ENCODE data around the gene LMBR1.
"Not testable (repeated sequence)": the region's sequence is repeated elsewhere in the genome, so short reads cannot be mapped to it uniquely, and the experiment has no call there.

DNA sequence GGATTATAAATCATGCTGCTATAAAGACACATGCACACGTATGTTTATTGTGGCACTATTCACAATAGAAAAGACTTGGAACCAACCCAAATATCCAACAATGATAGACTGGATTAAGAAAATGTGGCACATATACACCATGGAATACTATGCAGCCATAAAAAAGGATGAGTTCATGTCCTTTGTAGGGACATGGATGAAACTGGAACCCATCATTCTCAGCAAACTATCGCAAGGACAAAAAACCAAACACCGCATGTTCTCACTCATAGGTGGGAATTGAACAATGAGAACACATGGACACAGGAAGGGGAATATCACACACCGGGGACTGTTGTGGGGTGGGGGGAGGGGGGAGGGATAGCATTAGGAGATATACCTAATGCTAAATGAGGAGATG, 89.3 kb downstream of the LMBR1 start:
- TF ChIP-seq, protein P1, sequence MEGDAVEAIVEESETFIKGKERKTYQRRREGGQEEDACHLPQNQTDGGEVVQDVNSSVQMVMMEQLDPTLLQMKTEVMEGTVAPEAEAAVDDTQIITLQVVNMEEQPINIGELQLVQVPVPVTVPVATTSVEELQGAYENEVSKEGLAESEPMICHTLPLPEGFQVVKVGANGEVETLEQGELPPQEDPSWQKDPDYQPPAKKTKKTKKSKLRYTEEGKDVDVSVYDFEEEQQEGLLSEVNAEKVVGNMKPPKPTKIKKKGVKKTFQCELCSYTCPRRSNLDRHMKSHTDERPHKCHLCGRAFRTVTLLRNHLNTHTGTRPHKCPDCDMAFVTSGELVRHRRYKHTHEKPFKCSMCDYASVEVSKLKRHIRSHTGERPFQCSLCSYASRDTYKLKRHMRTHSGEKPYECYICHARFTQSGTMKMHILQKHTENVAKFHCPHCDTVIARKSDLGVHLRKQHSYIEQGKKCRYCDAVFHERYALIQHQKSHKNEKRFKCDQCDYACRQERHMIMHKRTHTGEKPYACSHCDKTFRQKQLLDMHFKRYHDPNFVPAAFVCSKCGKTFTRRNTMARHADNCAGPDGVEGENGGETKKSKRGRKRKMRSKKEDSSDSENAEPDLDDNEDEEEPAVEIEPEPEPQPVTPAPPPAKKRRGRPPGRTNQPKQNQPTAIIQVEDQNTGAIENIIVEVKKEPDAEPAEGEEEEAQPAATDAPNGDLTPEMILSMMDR (IDR thresholded peaks at IDR 0.05) = not testable (repeated sequence)
- TF ChIP-seq POLR2A (IDR thresholded peaks at IDR 0.05) = not testable (repeated sequence)
